Activated CD4-positive, alpha-beta memory T cell treated with anti-CD3 and anti-CD28 coated beads, Interleukin-2, amount 10 ng/mL, durations not matched to agents 7 days and 5 days (primary cell): Measurements from ENCODE around the gene AFAP1. TPM values are rescaled to one million over a fixed set of nuclear protein-coding genes. Genes with fewer than 3 reads are reported as not detected.

ENCODE experiments used
- CTCF ChIA-PET: fragments of 350-600 bp; sonication (Branson Sonifier 250); formaldehyde crosslinking; loops from one replicate; lab custom pipeline; 2021; ENCODE audit warnings: antibody characterized with exemption, inconsistent platforms; lab: Charles Lee
- POLR2A ChIA-PET: fragments of 350-600 bp; sonication (Branson Sonifier 250); formaldehyde crosslinking; loops from one replicate; lab custom pipeline; 2021; ENCODE audit warnings: antibody characterized with exemption; lab: Charles Lee
- DNase-seq: peaks from one replicate; pipeline ENCODE4 v3.0.0-alpha.2; 2020
- H3K27ac Mint-ChIP-seq: one replicate; pipeline ENCODE4 v1.8.0; 2021; ENCODE audit warnings: mild to moderate bottlenecking, mixed read lengths
- H3K27me3 Mint-ChIP-seq: one replicate; pipeline ENCODE4 v1.8.0; 2021; ENCODE audit warnings: mixed read lengths
- H3K36me3 Mint-ChIP-seq: one replicate; pipeline ENCODE4 v1.8.0; 2021; ENCODE audit warnings: low read depth, mixed read lengths
- H3K4me1 Mint-ChIP-seq: one replicate; pipeline ENCODE4 v1.8.0; 2021; ENCODE audit warnings: mixed read lengths
- H3K4me3 Mint-ChIP-seq: one replicate; pipeline ENCODE4 v1.8.0; 2021; ENCODE audit warnings: mild to moderate bottlenecking, mixed read lengths
- H3K9me3 Mint-ChIP-seq: one replicate; pipeline ENCODE4 v1.8.0; 2021; ENCODE audit warnings: mixed read lengths
- total RNA-seq, 2 experiments: library from RNA; stranded (reverse); gene quantifications; one replicate each; pipeline ENCODE4 v1.2.3, GENCODE V29; 2021

AFAP1 gene
- total RNA-seq, 2 experiments from 2014 or later = 5.9 to 6.5 TPM

GRCh38 chr4:7873881-7874280 lies 65.8 kb downstream of the AFAP1 start:
- H3K4me3 Mint-ChIP-seq = no peak overlapping the region
- H3K9me3 Mint-ChIP-seq = no peaks in the 10 kb centered on the region
- ChIA-PET POLR2A (no interaction called here), CTCF (interaction anchor here (0.6 to 0.7 kb wide), 2 partner anchors 72 to 88 kb away, joined by 3 to 4 read pairs; no protein-coding TSS in a partner anchor)
- H3K4me1 Mint-ChIP-seq = peaks cover 33% of the 10 kb centered on the region
- H3K27me3 Mint-ChIP-seq = no peaks in the 10 kb centered on the region
- H3K36me3 Mint-ChIP-seq = no peaks in the 10 kb centered on the region
- H3K27ac Mint-ChIP-seq = no peak overlapping the region
- no peak for DNase-seq

DNA sequence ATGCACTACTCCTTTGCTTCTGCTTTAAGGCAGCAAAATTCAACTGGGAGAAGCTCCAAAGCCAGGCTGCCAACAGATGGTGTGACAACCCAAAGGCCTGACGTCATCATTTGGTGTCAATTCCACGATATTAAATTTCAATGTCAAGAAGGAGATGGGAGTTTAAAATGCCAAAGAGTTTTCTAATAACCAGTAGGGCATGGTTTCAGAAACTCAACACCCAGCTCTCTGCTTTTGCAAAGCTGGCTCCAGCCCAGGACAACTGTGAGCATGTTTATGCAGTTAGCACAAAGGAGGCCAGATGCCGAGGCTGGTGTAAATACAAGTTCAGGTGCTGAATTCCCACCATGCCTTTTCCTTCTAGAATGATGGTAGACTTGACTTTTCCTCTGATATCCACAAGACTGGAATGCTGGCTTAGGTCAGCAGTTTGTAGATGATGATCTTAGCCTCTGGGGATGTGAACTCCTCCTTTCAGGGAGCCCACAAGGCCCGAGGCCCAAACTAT lies 67.3 kb downstream of the AFAP1 start:
- Mint-ChIP-seq H3K27ac (no peak overlapping the region), H3K9me3 (no peaks in the 10 kb centered on the region), H3K27me3 (no peaks in the 10 kb centered on the region), H3K36me3 (no peaks in the 10 kb centered on the region), H3K4me3 (no peak overlapping the region), H3K4me1 (peaks cover 43% of the 10 kb centered on the region)
- POLR2A ChIA-PET = no interaction called here
- no peak for DNase-seq
- CTCF ChIA-PET = interaction anchor here (1.0 kb wide), 1 partner anchor 64 kb away, joined by 3 read pairs; no protein-coding TSS in a partner anchor

- CTCF ChIA-PET = interaction anchor here (1.0 kb wide), 1 partner anchor 65 kb away, joined by 3 read pairs; no protein-coding TSS in a partner anchor
- Mint-ChIP-seq H3K27me3 (no peaks in the 10 kb centered on the region), H3K36me3 (no peaks in the 10 kb centered on the region), H3K27ac (no peak overlapping the region), H3K9me3 (no peaks in the 10 kb centered on the region), H3K4me1 (peaks cover 40% of the 10 kb centered on the region), H3K4me3 (no peak overlapping the region)
- DNase-seq = no peak
- POLR2A ChIA-PET = no interaction called here
Measured at GRCh38 chr4:7871356-7871755, 68.3 kb downstream of the AFAP1 start.

DNA sequence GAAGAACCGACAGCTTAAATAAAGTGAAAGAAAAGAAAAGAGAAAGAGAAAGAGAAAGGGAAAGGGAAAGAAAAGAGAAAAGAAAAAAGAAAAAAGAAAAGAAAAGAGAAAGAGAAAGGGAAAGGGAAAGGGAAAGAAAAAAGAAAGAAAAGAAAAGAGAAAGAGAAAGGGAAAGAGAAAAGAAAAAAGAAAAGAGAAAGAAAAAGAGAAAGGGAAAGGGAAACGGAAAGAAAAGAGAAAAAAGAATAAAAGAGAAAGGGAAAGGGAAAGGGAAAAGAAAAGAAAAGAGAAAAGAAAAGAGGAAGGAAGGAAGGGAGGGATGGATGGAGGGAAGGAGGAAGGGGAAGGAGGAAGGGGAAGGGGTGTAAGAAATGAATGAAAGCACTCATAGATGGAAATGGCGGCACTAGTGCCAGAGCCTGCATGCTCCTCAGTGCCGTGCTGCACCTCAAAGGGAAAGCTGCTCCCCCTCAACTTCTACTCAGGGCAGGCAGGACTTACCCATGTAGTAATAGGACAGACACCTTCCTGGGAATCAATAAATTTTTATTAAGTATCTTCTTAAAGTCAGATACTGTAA lies 70.7 kb downstream of the AFAP1 start:
- Mint-ChIP-seq H3K4me3 (peak overlapping the region; percentile 20), H3K36me3 (no peaks in the 10 kb centered on the region), H3K4me1 (peaks cover 33% of the 10 kb centered on the region), H3K9me3 (peaks cover 1% of the 10 kb centered on the region), H3K27ac (peak overlapping the region; percentile 62), H3K27me3 (no peaks in the 10 kb centered on the region)
- ChIA-PET POLR2A (interaction anchor here (0.7 to 1.6 kb wide), 5 partner anchors 12 to 73 kb away, joined by 3 to 8 read pairs (median 3); no protein-coding TSS in a partner anchor), CTCF (interaction anchor here (0.6 to 0.8 kb wide), 4 partner anchors 28 to 571 kb away, joined by 3 to 4 read pairs (median 3); no protein-coding TSS in a partner anchor)
- DNase-seq = no peak

DNA sequence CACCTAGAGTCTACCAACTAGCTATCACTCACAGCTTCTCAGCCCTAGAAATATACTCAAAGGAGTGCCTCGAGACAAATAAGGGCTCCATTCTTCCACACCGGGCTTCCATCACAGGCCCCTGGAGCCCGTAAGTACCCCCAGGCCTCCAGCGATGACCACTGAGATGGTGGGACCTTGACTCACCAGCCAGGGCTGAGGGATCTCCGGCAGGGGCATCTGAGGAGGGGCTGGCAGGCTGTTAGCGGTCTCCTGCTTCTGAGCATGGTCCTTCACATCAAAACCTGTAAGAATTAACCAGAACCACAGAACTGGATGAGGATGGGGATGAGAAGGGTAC lies 71.3 kb downstream of the AFAP1 start:
- ChIA-PET POLR2A (interaction anchor here (0.7 to 1.6 kb wide), 5 partner anchors 12 to 73 kb away, joined by 3 to 8 read pairs (median 3); no protein-coding TSS in a partner anchor), CTCF (interaction anchor here (0.6 to 0.8 kb wide), 6 partner anchors 28 to 699 kb away, joined by 3 to 4 read pairs (median 3); no protein-coding TSS in a partner anchor)
- peak overlapping the region; percentile 20 for H3K4me3 Mint-ChIP-seq

GRCh38 chr4:7867701-7868435 lies 71.8 kb downstream of the AFAP1 start:
- ChIA-PET POLR2A (interaction anchor here (0.9 to 1.6 kb wide), 4 partner anchors 11 to 47 kb away, joined by 3 to 8 read pairs (median 4); no protein-coding TSS in a partner anchor), CTCF (interaction anchor here (0.6 to 0.8 kb wide), 4 partner anchors 66 to 698 kb away, joined by 3 read pairs; no protein-coding TSS in a partner anchor)
- no peak for DNase-seq
- Mint-ChIP-seq H3K36me3 (no peaks in the 10 kb centered on the region), H3K4me1 (peaks cover 29% of the 10 kb centered on the region), H3K27me3 (no peaks in the 10 kb centered on the region), H3K9me3 (peaks cover 4% of the 10 kb centered on the region), H3K4me3 (no peak overlapping the region), H3K27ac (peak overlapping the region; percentile 62)

More for the DNA sequence above, 71.3 kb downstream of the AFAP1 start:
- Mint-ChIP-seq H3K27me3 (no peaks in the 10 kb centered on the region), H3K27ac (peak overlapping the region; percentile 62), H3K9me3 (peaks cover 4% of the 10 kb centered on the region), H3K36me3 (no peaks in the 10 kb centered on the region), H3K4me1 (peaks cover 29% of the 10 kb centered on the region)
- DNase-seq = no peak

DNA sequence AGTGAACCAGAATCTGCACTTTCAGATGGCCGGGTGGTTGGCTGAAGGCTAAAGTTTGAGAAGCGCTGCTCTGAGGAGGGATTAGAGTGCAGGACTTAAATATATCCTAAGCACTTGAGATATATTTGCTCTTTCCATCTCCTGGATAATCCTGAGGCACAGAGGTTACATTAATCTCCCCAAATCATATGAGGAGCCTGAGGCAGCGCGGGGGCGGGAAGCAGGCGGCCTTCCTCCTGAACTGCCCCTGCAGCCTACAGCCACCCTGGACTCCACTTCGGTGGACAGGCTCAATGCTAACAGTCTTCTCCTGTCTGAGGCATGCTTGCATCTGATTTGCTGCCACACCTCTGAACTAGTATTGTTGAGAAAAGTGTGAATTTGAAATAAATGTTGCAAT lies 72.5 kb downstream of the AFAP1 start:
- Mint-ChIP-seq H3K9me3 (peaks cover 4% of the 10 kb centered on the region), H3K36me3 (no peaks in the 10 kb centered on the region), H3K4me1 (peaks cover 29% of the 10 kb centered on the region), H3K27ac (no peak overlapping the region), H3K27me3 (no peaks in the 10 kb centered on the region), H3K4me3 (no peak overlapping the region)
- ChIA-PET CTCF (interaction anchor here (0.7 kb wide), 1 partner anchor 42 kb away, joined by 3 read pairs; no protein-coding TSS in a partner anchor), POLR2A (no interaction called here)
- DNase-seq = no peak

- no peaks in the 10 kb centered on the region for H3K36me3 Mint-ChIP-seq
- CTCF ChIA-PET = interaction anchor here (1.1 to 1.5 kb wide), 2 partner anchors 61 to 63 kb away, joined by 3 read pairs; no protein-coding TSS in a partner anchor
- H3K4me1 Mint-ChIP-seq = peaks cover 29% of the 10 kb centered on the region
- H3K9me3 Mint-ChIP-seq = peaks cover 4% of the 10 kb centered on the region
- H3K4me3 Mint-ChIP-seq = no peak overlapping the region
- H3K27ac Mint-ChIP-seq = no peak overlapping the region
- POLR2A ChIA-PET = interaction anchor here (1.6 kb wide), 1 partner anchor 10 kb away, joined by 3 read pairs; no protein-coding TSS in a partner anchor
- DNase-seq = no peak
- no peaks in the 10 kb centered on the region for H3K27me3 Mint-ChIP-seq
Measured at GRCh38 chr4:7865533-7865932, 74.1 kb downstream of the AFAP1 start.

- peak overlapping the region; percentile 33 for H3K27ac Mint-ChIP-seq
- CTCF ChIA-PET = interaction anchor here (0.7 to 2.0 kb wide), 7 partner anchors 12 to 122 kb away, joined by 3 to 9 read pairs (median 3); no protein-coding TSS in a partner anchor
Measured at GRCh38 chr4:7864685-7865084, 75.0 kb downstream of the AFAP1 start.

GRCh38 chr4:7863911-7864681 lies 75.6 kb downstream of the AFAP1 start:
- CTCF ChIA-PET = interaction anchor here (0.7 to 2.0 kb wide), 8 partner anchors 13 to 122 kb away, joined by 3 to 9 read pairs (median 3); no protein-coding TSS in a partner anchor
- H3K4me1 Mint-ChIP-seq = peaks cover 29% of the 10 kb centered on the region
- H3K9me3 Mint-ChIP-seq = peaks cover 4% of the 10 kb centered on the region
- H3K27me3 Mint-ChIP-seq = no peaks in the 10 kb centered on the region
- POLR2A ChIA-PET = interaction anchor here (1.6 to 1.9 kb wide), 2 partner anchors 9 to 11 kb away, joined by 3 to 5 read pairs; no protein-coding TSS in a partner anchor
- peak; percentile 38 for DNase-seq
- H3K36me3 Mint-ChIP-seq = no peaks in the 10 kb centered on the region
- H3K4me3 Mint-ChIP-seq = peak overlapping the region; percentile 15
- H3K27ac Mint-ChIP-seq = peak overlapping the region; percentile 53

More at GRCh38 chr4:7864685-7865084, 75.0 kb downstream of the AFAP1 start:
- Mint-ChIP-seq H3K36me3 (no peaks in the 10 kb centered on the region), H3K4me1 (peaks cover 29% of the 10 kb centered on the region), H3K9me3 (peaks cover 4% of the 10 kb centered on the region), H3K4me3 (no peak overlapping the region), H3K27me3 (no peaks in the 10 kb centered on the region)
- no peak for DNase-seq
- POLR2A ChIA-PET = interaction anchor here (1.6 to 1.9 kb wide), 2 partner anchors 10 kb away, joined by 3 to 5 read pairs; no protein-coding TSS in a partner anchor

GRCh38 chr4:7862561-7863192 lies 77.0 kb downstream of the AFAP1 start:
- H3K9me3 Mint-ChIP-seq = peaks cover 4% of the 10 kb centered on the region
- DNase-seq = no peak
- CTCF ChIA-PET = interaction anchor here (1.0 kb wide), 1 partner anchor 113 kb away, joined by 3 read pairs; no protein-coding TSS in a partner anchor
- H3K27me3 Mint-ChIP-seq = peaks cover 2% of the 10 kb centered on the region
- no peaks in the 10 kb centered on the region for H3K36me3 Mint-ChIP-seq
- H3K4me1 Mint-ChIP-seq = peaks cover 21% of the 10 kb centered on the region
- H3K27ac Mint-ChIP-seq = no peak overlapping the region
- POLR2A ChIA-PET = no interaction called here
- H3K4me3 Mint-ChIP-seq = no peak overlapping the region
